GM21381 (cell line): ENCODE measurements around the gene ANOS1.

Source experiments
- ATAC-seq: cut with Tn5 transposase; IDR thresholded peaks from one replicate; pipeline ENCODE4 v1.9.1; 2021; ENCODE audit warnings: mild to moderate bottlenecking, moderate library complexity; ENCODE audit not compliant: unreplicated experiment

The ANOS1 gene

DNA sequence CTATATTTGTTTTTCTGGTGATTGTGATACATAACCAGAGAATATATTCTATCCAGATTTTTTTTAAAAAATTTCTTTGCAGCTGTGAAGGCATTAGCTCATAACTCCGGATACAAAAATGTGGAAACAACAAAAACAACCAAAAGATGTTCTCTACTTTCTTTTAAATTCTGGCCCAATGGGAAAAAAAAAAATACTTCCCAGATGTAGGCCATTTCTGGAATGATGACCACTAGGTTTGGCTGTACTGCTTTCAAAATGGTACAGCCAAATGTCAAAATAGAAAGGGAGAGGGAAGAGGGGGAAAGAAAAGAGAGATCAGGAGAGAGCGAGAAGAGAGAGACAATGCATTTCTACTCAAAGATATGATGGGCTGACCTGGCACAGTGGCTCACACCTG, 14.6 kb downstream of the ANOS1 start:
- no peak for ATAC-seq

DNA sequence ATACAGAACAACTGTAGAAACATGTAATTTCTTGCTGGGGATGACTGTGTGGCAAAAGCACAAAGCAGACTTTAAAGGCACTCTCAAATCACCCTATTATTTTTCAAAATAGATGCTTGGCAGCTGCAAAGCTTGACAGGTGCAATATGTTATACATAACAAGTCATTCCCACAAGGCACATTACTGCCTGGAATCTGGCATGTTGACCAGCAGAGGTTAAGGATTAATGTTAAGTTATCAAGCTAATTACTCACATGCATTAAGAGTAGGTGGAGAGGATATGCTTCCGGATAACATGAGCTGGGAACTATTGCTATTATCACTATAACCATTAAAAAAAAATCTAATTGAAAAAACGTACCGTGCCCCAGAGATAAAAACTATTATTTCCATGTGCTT, 17.8 kb downstream of the ANOS1 start:
- no peak for ATAC-seq

DNA sequence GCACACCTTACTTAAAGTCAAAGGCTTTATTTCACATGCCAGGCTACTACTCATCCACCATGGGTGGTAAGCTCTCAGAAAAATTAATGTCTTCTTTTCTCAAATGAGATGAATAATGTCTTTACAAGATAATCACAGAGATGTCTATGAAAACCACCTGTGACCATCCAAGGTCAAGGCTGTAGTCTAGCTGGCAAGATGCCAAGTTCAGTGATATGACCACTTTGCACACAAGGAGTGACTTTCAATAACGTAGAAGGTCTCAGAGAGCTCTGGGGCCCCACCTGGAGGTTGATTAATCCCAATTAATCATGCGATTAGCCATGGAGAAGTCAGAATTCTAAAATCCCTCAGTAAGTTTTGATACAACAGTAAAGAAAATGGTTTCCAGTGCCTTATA, 20.5 kb downstream of the ANOS1 start:
- no peak for ATAC-seq

DNA sequence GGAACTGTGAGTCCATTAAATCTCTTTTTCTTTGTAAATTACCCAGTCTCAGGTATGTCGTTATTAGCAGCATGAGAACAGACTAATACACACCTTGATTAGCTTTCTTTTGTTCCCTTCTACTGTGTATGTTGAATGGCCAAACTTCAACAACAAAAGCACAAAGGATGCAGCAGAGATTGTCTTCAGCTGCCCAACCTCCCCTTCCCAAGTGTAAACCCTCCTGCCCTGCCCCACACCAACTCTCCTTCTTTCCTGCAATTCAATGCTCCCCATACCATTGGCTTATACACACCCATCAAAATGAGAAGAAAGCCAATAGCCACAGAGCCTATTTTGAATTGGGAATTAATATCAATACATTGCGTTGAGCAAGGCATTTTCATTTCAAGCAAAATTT, 27.8 kb downstream of the ANOS1 start:
- no peak for ATAC-seq

DNA sequence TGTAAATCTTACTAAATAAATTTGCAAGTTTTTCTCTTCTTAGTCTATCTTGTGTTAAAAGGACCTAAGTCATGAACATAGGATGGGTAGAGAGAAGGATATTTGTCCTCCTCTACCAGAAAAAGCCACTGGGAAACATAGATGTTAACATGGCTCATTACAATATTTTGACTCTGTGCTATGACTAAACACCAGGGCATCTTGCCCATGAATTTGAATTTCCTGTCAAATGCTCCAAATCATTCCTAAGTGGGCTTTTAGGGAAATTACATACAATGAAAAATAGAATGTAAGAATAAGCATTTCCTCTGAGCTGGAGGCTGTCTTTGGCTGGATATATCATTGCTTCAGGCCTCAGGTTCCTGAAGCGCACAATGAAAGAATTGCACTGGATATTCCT, 39.1 kb downstream of the ANOS1 start:
- ATAC-seq: no peak

DNA sequence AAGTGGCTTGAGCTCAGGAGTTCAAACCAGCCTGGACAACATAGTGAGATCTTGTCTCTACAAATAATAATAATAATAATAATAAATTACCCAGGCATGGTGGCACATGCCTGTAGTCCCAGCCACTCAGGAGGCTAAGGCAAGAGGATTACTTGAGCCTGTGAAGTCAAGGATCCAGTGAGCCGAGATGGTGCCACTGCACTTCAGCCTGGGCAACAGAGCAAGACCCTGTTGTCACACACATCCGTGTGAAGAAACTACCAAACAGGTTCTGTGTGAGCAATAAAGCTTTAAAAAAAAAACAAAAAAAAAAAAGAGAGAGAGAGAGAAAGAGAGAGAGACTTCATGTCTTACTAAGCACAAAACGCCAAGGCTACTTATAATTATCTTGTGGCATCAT, 42.5 kb downstream of the ANOS1 start:
- no peak for ATAC-seq

DNA sequence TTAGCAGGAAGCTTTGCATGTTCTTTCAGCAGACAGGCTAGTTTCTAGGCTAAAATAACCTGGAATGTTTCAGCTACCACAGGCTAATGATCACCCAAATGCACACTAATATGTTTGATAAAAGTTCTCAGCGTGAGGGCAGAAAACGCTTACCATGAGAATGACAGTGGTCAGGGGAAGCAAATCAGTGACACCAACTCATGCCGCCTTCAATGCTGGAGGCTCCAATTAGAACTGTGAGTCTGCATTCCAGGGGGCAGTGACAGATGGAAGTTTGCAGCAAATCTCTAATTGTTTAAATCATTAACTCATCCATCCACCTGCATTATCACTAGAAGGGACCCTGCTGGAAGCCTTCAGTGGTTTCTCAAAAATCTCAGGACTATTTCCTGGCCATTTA, 43.2 kb downstream of the ANOS1 start:
- no peak for ATAC-seq

DNA sequence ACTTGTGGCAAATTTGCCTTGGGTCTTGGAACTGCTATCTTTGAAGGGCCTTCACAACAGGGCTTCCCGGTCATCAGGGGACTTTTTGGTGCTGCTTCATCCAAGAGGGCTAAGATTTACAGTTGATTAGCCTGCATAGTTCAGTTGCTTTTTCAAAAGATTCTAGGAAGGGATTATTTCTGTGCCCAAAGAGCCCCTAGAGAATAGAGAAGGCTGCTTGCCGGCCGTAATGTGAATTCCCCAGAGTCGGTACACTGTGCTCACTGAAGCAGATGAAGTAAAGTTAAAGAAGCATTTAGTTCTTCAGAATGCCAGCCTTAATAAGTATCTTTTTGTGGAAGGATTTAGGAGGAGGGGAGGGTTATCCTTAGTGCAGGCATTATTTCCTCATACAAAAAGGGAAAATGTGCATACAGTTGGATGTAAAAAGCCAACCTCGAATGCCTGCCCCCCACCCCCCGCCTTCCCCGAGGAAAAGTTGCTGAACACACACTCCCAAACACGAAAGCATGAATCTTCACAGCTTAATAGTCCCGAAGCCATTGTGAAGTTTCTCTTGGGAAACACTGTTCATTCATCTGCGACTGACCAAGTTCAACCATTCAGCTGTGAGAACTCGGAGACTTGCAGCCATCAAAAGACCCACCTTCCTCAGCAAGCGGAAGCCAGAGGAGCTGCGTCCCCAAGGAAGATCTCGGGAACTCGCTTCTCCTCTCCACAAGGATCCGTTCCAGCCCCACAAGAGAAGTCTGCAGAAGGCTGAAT, 47.6 kb downstream of the ANOS1 start:
- no peak for ATAC-seq

DNA sequence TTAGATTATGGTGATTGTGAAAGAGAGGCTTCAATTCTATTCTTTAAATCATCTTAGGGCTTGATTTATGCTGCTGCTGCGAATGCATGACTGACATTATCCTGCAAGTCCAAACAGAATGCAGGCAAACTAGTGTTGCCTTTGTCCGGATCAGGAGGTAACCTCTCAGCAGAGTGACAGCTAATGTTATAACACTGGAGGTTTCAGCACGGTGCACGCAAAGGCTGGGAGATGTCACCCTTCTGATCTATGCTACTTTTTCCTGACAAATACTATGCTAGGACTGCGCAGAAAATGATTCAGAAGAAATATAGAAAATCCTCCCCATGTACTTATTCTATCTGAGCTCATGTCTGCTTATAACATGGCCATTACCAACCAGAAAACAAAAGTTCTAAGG, 48.2 kb downstream of the ANOS1 start:
- ATAC-seq: no peak

DNA sequence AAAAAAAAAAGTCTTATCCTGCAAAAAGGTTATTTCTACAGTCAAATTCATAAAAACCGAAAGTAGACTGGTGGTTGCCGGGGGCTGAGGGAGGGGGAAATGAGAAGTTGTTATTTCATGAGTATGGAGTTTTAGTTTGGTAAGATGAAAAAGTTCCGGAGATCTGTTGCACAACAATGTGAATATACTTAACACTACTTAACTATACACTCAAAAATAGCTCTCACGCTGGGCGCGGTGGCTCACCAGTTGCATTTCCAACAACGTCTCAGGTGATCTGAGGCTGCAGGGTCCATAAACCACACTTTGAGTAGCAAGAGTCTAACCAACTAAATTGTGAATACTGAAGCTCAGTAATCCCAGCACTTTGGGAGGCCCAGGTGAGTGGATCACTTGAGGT, 52.4 kb downstream of the ANOS1 start:
- no peak for ATAC-seq

DNA sequence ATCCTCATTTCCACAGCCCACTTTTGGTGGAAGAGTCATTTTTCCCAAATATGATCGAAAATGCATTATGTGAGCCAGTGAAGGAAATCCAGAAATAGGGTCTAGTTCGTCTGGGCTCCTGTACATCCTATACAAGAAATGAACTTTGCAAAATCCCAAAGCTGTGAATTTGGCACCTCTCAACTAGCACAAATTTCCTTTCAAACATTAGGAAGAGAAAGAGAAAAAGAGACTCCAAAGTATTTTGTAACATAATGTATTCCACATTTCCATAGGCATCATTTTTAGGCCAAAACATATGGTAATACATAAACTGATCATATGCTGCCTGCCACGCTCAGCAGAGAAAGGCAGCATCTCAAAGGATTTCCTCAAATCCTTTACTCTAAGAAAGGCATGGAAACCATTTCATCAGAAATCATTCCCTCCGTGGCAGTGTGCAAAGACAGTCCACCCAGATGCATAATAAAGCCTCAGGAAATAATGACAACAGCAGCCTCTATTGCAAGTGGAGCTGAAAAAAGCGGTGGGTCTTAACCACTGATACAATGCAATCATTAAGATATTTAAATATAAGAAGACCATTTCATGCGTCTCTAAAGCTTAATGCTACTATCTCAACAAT, 56.8 kb downstream of the ANOS1 start:
- ATAC-seq: no peak

DNA sequence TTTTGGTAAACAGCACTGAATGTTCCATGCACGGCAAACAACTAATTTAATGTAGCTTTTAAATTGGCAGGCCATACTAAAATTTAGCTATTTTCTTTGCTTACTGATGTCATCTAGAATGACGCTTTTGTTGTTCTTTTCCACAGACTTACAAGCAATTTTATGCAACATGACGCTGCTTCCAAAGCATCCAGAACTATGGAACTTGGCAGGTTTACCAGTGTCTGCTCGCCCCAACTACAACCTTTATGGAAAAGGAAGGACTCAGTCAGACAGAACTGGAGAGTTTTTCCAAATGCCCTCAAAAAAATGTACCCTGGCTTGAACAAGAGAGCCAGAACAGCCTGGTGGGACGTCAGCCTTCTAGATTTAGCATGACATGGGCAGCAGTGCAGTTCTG, 58.7 kb downstream of the ANOS1 start:
- ATAC-seq: no peak

DNA sequence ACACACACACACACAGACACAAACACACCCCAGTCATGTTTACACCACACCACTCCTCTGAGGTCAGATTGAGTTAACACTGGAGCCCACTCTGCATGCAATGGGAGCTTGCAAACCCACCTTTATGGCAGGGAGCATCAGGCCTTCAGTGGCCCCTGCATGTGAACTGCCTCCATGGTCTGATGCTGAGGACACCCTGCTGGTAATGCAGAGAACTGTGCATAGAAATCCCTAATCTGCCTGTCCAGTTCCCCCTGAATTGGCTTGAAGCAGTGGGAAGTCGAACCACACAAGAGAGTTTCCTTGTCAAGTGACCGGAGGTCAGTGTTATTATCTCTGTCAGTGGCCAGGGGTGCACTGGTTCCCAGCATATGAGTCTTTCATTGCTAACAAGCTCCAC, 59.8 kb downstream of the ANOS1 start:
- ATAC-seq: no peak

DNA sequence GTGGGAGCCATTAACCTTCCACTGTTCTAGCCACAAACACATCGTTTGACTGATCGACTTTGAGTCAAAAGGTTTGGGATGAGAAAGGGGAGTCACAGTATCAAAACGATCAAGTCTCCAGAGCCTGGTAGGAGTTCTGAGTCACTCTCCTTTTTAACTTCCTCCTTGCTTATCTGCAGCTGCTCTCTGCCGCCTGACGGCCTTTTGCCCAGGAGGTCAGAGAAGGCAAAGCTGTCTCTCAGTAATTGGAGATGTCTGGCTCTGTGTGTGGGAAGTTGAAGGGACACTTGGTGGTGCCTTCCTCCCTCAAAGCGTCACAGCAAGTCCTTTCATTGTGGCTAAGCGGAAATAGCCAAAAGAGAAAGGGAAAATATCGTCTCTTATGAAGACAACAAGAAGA, 63.1 kb downstream of the ANOS1 start:
- ATAC-seq: no peak

DNA sequence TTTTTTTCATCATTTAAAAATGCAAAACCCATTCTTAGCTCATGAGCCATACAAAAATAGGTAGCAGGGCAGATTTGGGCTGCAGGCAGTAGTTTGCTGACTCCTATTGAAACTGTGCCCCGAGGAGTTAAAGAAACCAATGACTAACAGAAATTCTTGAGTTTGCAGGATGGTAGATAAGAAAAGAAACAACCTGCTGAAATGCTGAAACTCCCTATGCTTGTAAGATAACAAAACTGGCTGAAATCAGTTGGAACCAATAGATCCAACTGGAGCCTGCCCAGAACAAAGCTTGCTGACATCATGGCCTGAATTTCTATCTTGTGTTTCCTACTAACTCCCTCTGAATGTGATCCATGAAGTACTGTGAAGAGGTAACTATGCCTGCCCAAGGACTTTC, 68.6 kb downstream of the ANOS1 start:
- ATAC-seq: no peak

DNA sequence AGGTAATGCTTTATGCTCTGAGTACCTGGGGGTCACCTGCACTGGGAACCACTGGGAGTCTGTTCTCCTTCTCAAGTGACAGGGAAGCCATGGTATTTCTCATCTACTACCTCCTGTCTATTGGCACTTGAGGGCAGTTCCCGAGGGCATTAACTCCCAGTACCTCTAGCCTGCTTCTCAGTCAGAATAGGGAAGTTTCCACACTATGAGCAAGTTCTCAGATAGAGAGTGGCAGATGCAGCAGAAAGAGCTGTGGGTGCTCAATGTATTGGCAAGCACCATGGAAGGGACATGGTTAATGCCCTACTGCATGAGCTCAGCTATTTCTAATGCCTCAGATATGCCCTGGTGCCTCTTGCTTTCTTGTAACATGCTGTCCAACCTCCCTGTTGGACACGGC, 74.1 kb downstream of the ANOS1 start:
- no peak for ATAC-seq

DNA sequence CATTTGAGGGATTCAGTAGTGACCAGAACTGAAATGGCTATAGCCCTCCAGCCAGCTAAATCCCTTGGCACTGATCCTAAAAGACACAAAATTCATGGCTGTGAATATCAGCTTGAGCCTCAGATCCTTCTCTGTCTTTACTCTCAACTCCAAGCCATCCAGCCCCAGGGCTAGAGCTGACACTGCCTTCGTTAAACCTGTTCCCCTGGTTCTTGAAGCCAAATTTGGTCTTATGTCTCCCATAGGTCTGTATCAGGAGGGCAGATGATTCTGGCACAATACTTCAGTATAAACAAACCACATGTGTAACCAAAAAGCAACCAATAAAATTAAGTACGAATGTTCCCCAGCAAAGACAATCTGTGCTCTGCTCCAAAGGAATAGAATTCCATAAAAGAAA, 78.0 kb downstream of the ANOS1 start:
- ATAC-seq: no peak

DNA sequence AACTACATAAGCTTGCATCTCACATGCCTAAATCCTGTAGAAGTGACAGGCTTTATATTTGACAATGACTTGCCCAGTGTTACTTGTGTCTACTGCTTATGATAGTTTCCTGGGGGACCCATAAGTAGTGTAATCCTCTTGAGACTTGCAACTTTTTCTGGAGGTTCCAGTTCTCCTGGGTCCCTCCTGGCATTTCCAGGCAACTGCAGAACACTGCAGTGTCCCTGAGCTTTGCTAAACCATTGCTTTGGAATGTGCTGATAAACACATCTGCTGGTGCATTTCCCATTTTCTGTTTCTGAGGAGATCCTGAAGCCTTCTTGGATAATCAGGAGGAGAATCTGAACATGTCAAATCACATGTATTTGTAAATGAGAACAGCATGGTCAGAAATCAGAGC, 82.0 kb downstream of the ANOS1 start:
- no peak for ATAC-seq

DNA sequence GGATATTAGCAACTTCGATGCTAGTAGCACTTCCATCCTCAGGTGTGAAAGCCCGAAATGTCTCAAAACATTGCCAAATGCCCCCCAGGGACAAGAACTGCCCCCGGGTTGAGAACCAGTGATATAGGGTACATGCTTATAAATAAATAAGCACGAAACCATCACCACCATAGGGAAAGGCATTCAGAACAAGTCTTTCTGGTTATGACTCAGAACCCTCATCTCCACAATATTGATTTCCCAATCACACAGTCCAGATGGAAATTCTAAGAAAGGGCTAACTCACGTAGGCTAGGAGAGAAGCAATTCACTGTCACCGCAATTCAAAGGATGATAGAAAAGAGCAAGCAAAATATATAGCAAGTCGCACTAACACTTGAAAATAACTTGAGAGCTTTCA, 84.8 kb downstream of the ANOS1 start:
- ATAC-seq: no peak

DNA sequence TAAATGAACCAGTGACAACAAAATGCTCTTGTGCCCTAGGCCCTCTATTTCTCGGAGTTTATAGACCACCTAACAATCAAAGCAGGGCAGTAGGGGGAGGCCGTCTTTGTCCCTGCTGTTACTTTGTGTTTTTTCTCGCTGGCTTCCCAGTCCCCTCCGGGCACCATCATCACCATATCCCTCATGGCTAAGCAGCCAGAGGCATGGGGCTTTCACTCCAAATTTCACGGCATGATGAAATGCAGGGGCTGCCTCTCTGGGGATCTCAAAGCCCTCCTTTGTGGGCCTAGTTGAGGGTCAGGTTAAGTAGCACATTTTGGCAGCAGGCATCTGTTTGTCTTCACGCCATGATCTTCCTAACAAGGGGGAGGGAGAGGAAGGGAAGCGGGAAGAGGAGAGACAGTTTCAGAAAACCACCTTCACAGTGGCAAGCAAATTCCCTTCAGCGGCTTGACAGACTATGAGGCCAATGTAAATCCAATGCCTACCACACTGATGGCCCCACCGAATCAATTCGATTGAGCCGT, 91.9 kb downstream of the ANOS1 start:
- ATAC-seq: no peak

DNA sequence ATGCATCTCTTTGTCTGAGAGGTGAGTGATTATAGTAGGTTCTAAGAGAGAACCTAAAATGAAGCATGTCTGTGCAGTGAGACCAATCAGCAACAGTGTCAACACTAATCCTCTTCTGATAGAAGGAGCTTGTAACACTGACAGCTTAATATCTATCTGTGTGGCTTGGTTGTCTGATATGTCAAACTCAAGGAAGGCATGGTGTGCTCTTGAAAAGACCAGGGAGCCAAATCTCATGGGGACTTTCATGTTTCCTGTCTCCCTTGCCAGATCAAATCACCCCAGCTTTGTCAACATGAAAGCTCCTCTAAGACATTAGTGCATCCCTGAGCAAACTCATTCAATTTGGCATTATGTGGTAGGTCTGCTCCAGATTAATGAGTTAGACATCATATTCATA, 95.4 kb downstream of the ANOS1 start:
- no peak for ATAC-seq

DNA sequence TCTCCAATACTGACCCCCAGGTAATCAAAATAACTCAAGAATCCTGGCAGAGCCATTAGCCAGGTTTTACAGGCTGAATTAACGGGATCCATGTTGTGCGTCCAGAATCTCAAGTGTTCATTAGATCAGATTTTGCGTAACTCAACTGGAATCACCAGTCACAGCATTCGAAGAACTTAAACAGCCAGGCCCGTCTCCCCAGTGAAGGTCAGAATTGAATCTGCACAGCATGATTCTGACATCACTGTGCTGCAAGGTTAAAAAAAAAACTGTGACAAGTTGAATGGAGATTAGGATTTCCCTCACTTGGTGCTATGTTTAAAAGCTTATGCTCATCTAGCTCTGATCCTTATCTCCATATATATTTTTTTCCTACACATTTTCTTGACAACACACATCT, 96.1 kb downstream of the ANOS1 start:
- no peak for ATAC-seq

DNA sequence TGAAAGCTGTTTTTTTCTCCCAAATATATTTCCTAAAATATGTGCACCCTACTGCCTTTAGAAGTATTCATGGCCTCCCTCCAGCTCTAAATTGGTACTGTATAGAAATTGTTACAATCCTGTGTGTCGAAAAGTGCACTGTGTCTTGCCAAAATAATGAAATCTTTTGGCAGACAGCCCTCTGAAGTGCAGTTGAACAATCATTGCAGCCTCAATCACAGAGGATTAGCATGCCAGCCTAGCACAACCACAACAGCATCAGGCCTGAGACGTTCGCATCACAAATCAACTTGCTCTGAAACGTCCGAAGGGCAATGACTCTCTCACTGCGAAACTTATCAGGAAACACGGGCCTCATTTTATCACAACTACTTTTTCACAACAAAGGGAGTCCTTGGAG, 99.0 kb downstream of the ANOS1 start:
- ATAC-seq: no peak
